GM19043 (cell line): ENCODE data around the gene FOXN3.
"Not testable (repeated sequence)": the region's sequence is repeated elsewhere in the genome, so short reads cannot be mapped to it uniquely, and the experiment has no call there.

Experiments
- ATAC-seq: cut with Tn5 transposase; IDR thresholded peaks from one replicate; pipeline ENCODE4 v1.9.1; 2021; ENCODE audit warnings: low read depth; ENCODE audit not compliant: unreplicated experiment

The FOXN3 gene

GRCh38 chr14:89310211-89310610 lies 106.8 kb downstream of the FOXN3 start:
- ATAC-seq, result no peak

GRCh38 chr14:89309670-89310177 lies 107.3 kb downstream of the FOXN3 start:
- ATAC-seq, result no peak

- peak; percentile 37 for ATAC-seq
These were observed 108.6 kb downstream of the FOXN3 start for GRCh38 chr14:89308232-89308959.

DNA sequence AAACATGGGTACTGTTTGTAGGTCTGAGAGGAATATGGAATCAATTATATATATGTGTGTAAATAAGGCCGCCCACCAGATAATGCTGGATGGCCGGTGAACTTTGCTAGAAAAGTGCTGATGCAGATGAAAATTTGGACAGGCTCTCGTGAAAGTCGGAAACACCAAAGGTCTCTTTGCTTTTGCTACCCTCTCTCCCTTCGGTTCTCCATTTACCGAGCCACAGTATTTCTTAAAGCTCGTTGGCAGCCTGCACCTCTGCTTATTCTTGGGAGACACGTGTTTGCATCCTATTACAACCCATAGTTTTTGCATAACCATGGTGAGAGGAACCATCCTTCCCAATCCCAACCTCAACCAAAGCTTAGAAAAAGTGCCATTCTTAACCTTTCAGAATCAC lies 109.6 kb downstream of the FOXN3 start:
- no peak for ATAC-seq

- peak; percentile 30 for ATAC-seq
These were observed 111.9 kb downstream of the FOXN3 start for GRCh38 chr14:89304972-89305703.

GRCh38 chr14:89304561-89304960 lies 112.5 kb downstream of the FOXN3 start:
- ATAC-seq, result no peak

GRCh38 chr14:89303456-89304435 lies 113.3 kb downstream of the FOXN3 start:
- ATAC-seq, result peak; percentile 62

- ATAC-seq, result no peak
These were observed 114.6 kb downstream of the FOXN3 start for GRCh38 chr14:89302396-89302950.

GRCh38 chr14:89299587-89299986 lies 117.4 kb downstream of the FOXN3 start:
- no peak for ATAC-seq

GRCh38 chr14:89298056-89298834 lies 118.8 kb downstream of the FOXN3 start:
- no peak for ATAC-seq

DNA sequence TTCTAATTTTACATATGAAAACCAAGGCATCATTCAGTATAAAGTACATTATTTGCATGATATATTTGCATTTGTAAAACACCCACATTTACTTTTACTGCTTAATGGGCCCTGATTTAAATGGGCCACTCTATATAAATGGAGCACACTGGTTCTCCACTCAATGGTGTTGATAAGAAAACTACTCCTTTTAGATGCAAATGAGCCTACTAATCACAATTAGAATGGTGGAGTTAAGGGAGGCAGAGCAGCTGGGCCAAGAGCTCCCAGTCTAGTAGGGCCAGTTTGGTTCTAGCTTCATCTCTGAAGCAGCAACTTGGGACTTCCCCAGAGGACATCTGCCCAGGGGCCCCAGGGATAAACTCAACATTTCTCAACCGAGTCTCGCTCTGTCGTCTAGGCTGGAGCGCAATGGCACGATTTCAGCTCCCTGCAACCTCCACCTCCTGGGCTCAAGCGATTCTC lies 120.7 kb downstream of the FOXN3 start:
- no peak for ATAC-seq

DNA sequence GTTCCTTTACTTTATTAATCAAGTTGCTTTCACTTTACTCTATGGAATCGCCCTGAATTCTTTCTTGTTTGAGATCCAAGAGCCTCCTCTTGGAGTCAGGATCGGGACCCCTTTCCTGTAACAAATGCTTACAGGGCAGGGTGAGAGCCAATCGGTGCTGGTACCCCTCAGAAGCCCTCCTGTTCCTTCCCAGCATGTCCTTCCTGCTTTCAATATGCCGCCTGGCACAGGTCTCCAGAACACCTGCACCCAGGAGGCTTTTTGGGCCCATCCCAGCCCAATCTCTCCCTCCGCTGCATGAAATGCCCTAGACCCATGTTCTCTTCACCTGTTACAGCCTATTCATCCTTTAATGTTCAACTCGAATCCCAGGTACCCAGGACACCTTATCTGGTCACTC lies 122.2 kb downstream of the FOXN3 start:
- no peak for ATAC-seq

- not testable (repeated sequence) for ATAC-seq
These were observed 122.6 kb downstream of the FOXN3 start for GRCh38 chr14:89294469-89294868.

DNA sequence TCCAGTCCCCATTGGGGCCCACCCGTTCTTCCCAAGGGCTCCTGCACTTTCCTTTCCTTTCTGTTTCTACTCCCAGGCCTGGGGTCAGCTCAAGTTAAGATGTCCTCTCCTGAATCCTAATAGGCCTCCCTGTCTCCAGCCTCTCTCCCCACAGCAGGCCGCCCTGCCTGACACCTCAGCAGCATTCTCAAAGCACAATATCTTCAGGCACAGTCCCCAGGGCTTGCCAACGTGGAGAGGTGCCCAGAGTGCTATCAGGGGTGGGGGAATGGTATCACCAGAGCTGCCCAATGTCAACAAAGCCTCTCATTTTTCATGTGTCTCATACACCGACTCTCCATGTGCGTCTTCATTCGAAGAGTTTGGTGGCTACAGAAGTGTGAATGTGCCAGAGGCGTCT lies 123.0 kb downstream of the FOXN3 start:
- ATAC-seq, result no peak

- no peak for ATAC-seq
These were observed 123.6 kb downstream of the FOXN3 start for GRCh38 chr14:89293314-89293916.

DNA sequence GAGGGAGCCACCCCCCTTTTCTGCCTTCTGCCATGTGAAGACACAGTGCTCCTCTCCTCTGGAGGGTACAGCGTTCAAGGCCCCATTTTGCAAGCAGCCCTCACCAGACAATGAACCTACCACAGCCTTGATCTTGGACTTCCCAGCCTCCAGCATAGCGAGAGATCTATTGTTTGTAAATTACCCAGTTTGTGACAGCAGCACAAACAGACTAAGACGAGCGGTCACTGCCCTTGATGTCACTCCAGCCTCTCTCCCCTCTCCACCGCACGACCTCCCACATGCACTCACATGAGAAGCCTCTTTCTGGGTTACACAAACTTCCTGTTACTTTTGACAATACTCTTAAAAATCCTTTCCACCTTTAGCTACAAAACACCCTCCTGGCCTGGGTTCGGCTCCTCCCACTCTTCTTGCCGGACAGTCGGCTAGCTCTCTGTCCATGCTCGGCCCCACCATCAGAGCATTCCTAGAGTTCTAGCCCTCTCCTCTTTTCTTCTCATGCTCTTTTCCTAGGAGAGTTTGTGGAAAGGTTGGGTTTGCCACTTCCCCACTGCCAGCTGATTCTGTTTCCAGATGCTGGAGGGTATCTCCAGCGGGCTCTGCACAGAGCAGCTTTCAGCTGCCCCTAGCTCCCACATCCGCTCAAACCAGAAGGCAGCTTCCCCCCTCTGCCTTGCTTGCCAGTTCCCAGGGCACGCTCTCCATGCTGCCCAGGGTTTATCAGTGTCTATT lies 124.3 kb downstream of the FOXN3 start:
- ATAC-seq, result no peak

GRCh38 chr14:89291351-89291940 lies 125.6 kb downstream of the FOXN3 start:
- ATAC-seq, result no peak

GRCh38 chr14:89290813-89291212 lies 126.2 kb downstream of the FOXN3 start:
- ATAC-seq, result no peak
